Body of pancreas (tissue), 4 donors: ENCODE data around the gene ITGB2.

ENCODE experiments used
- POLR2A ChIP-seq, 3 donors: fragments of 450-650 bp; IDR thresholded peaks; one replicate each; pipeline ENCODE4 v1.6.1; 2016; ENCODE audit warnings: antibody characterized with exemption in 3 of 3, mild to moderate bottlenecking in 2 of 3
- TF ChIP-seq, protein P1 (sequence below), 7 experiments: fragments of 450-650 bp in 4 of 7; fragments of 200-600 bp in 3 of 7; sonication (generic) in 3 of 7; IDR thresholded peaks; one replicate each; pipeline ENCODE4 v1.5.1; 2016 to 2019; ENCODE audit warnings: antibody characterized with exemption in 7 of 7

DNA sequence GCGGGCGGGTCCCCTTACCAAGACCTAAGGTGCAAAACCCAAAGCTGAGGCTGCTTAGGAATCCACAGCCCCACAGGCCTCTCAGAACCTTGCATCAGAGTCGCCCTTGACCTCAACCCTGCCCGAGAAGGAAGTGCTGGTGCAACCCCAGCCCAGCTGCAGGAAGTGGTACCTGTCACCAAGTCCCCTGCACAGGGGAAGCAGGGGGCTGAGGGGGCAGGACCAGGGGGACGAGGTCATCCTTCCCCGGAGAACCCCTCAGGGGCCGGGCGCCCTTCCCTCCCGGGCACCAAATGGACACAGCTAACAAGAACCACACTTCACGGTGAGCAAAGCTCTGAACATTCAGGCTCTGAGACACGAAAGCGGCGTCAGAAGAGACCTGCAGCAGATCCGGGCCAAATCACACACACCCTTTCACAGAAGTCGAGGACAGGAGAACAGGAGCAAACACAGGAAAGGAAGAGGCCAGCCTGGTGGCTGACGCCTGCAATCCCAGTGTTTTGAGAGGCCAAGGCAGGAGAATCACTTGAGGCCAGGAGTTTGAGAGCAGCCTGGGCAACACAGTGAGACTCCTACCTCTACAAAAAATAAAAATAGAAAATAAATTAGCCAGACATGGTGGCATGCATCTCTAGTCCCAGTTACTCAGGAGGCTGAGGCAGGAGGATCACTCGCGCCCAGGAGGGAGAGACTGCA is 6.4 kb downstream of the ITGB2 start:
- TF ChIP-seq, protein P1, sequence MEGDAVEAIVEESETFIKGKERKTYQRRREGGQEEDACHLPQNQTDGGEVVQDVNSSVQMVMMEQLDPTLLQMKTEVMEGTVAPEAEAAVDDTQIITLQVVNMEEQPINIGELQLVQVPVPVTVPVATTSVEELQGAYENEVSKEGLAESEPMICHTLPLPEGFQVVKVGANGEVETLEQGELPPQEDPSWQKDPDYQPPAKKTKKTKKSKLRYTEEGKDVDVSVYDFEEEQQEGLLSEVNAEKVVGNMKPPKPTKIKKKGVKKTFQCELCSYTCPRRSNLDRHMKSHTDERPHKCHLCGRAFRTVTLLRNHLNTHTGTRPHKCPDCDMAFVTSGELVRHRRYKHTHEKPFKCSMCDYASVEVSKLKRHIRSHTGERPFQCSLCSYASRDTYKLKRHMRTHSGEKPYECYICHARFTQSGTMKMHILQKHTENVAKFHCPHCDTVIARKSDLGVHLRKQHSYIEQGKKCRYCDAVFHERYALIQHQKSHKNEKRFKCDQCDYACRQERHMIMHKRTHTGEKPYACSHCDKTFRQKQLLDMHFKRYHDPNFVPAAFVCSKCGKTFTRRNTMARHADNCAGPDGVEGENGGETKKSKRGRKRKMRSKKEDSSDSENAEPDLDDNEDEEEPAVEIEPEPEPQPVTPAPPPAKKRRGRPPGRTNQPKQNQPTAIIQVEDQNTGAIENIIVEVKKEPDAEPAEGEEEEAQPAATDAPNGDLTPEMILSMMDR (IDR thresholded peaks at IDR 0.05), result no peak
- TF ChIP-seq POLR2A (IDR thresholded peaks at IDR 0.05), result no peak
